NOMO-1 treated with dmso at 0.1 percent for 144 hours (cell line): ENCODE data around the gene PAX5.

Experiments
- DNase-seq: peaks from one replicate; lab custom pipeline; 2025; ENCODE audit not compliant: unreplicated experiment; lab: John Stamatoyannopoulos, UW

The PAX5 gene

GRCh38 chr9:36864491-36865410 is 169.3 kb downstream of the PAX5 start:
- DNase-seq: no peak

GRCh38 chr9:36862206-36863145 is 171.6 kb downstream of the PAX5 start:
- no peak for DNase-seq

GRCh38 chr9:36861528-36862205 is 172.4 kb downstream of the PAX5 start:
- DNase-seq: no peak

- DNase-seq: no peak
These were observed 175.2 kb downstream of the PAX5 start for GRCh38 chr9:36858805-36859375.

- DNase-seq: no peak
These were observed 178.4 kb downstream of the PAX5 start for GRCh38 chr9:36855448-36856315.

GRCh38 chr9:36854751-36855150 is 179.3 kb downstream of the PAX5 start:
- DNase-seq: no peak

- no peak for DNase-seq
These were observed 180.0 kb downstream of the PAX5 start for GRCh38 chr9:36854034-36854433.

GRCh38 chr9:36853233-36853632 is 180.8 kb downstream of the PAX5 start:
- no peak for DNase-seq

- no peak for DNase-seq
These were observed 184.1 kb downstream of the PAX5 start for GRCh38 chr9:36849943-36850342.

- DNase-seq: no peak
These were observed 185.1 kb downstream of the PAX5 start for GRCh38 chr9:36848946-36849345.

GRCh38 chr9:36847781-36848673 is 186.0 kb downstream of the PAX5 start:
- no peak for DNase-seq

GRCh38 chr9:36846621-36847020 is 187.4 kb downstream of the PAX5 start:
- no peak for DNase-seq

- DNase-seq: no peak
These were observed 188.2 kb downstream of the PAX5 start for GRCh38 chr9:36845844-36846243.

GRCh38 chr9:36844961-36845360 is 189.1 kb downstream of the PAX5 start:
- no peak for DNase-seq

- DNase-seq: no peak
These were observed 190.1 kb downstream of the PAX5 start for GRCh38 chr9:36843964-36844363.

GRCh38 chr9:36842560-36843530 is 191.2 kb downstream of the PAX5 start:
- no peak for DNase-seq

GRCh38 chr9:36840898-36841536 is 193.1 kb downstream of the PAX5 start:
- no peak for DNase-seq
